PC-9 (cell line): Measurements from ENCODE around the gene DDX49. TPM values are rescaled to one million over a fixed set of nuclear protein-coding genes. Genes with fewer than 3 reads are reported as not detected.

Source experiments
- BruUV-seq: library from RNA; stranded (reverse); fragments of 400-500 nt; replicated peaks from 2 replicates; lab custom pipeline; 2021; lab: Mats Ljungman, UMichigan
- CTCF ChIA-PET: fragments of 300-600 bp; sonication (Branson Sonifier 250); formaldehyde crosslinking; loops from one replicate; lab custom pipeline; 2022; ENCODE audit warnings: antibody characterized with exemption; lab: Charles Lee
- POLR2A ChIA-PET: fragments of 300-600 bp; sonication (Branson Sonifier 250); formaldehyde crosslinking; loops from one replicate; lab custom pipeline; 2022; ENCODE audit warnings: antibody characterized with exemption; ENCODE audit not compliant: unreplicated experiment; lab: Charles Lee
- DNase-seq, 2 experiments: peaks; one replicate each; pipeline versions ENCODE4 v3.0.0 to v3.0.0-alpha.2; 2015 to 2022; ENCODE audit warnings: mixed read lengths in 1 of 2
- H2AFZ ChIP-seq: fragments of 200-600 bp; sonication (generic); 2 replicates; pipeline ENCODE4 v1.8.1; 2017; ENCODE audit warnings: antibody characterized with exemption
- H3F3A ChIP-seq: fragments of 200-600 bp; sonication (generic); 2 replicates; pipeline ENCODE4 v1.8.1; 2017; ENCODE audit warnings: antibody characterized with exemption, mild to moderate bottlenecking, low read depth; ENCODE audit not compliant: insufficient read depth
- H3K27ac ChIP-seq: fragments of 200-600 bp; sonication (generic); 2 replicates; pipeline ENCODE4 v1.6.1; 2016; ENCODE audit warnings: mixed run types
- H3K27me3 ChIP-seq: fragments of 200-600 bp; sonication (generic); 2 replicates; pipeline ENCODE4 v1.6.1; 2016; ENCODE audit warnings: low read depth, mixed run types; ENCODE audit not compliant: insufficient read depth
- H3K36me3 ChIP-seq: fragments of 200-600 bp; sonication (generic); 2 replicates; pipeline ENCODE4 v1.6.1; 2016; ENCODE audit warnings: low read depth, mixed run types
- H3K4me1 ChIP-seq: fragments of 200-600 bp; sonication (generic); replicated peaks from 2 replicates; pipeline ENCODE4 v1.6.1; 2016; ENCODE audit warnings: mixed run types; ENCODE audit not compliant: insufficient read depth
- H3K4me2 ChIP-seq: fragments of 200-600 bp; sonication (generic); 2 replicates; pipeline ENCODE4 v1.6.1; 2017; ENCODE audit warnings: mixed run types
- H3K4me3 ChIP-seq: fragments of 200-600 bp; sonication (generic); 2 replicates; pipeline ENCODE4 v1.6.1; 2016; ENCODE audit warnings: mixed run types
- H3K79me2 ChIP-seq: fragments of 200-600 bp; sonication (generic); 2 replicates; pipeline ENCODE4 v1.6.1; 2017; ENCODE audit warnings: low read depth, mixed run types
- H3K9me2 ChIP-seq: fragments of 200-600 bp; sonication (generic); 2 replicates; pipeline ENCODE4 v1.8.1; 2017; ENCODE audit warnings: mild to moderate bottlenecking; ENCODE audit not compliant: insufficient read depth
- H3K9me3 ChIP-seq: fragments of 200-600 bp; sonication (generic); 2 replicates; pipeline ENCODE4 v1.8.1; 2016; ENCODE audit warnings: low read depth; ENCODE audit not compliant: insufficient read depth
- H4K20me1 ChIP-seq: fragments of 200-600 bp; sonication (generic); 2 replicates; pipeline ENCODE4 v1.8.1; 2017; ENCODE audit not compliant: insufficient read depth
- CTCF ChIP-seq: fragments of 200-600 bp; sonication (generic); conservative IDR thresholded peaks from 2 replicates; pipeline ENCODE4 v1.6.1; 2017; ENCODE audit warnings: mixed run types, antibody characterized with exemption, mild to moderate bottlenecking, moderate library complexity
- EZH2 ChIP-seq: fragments of 200-600 bp; sonication (generic); IDR thresholded peaks from 2 replicates; pipeline ENCODE4 v1.8.0; 2017; ENCODE audit warnings: antibody characterized with exemption, low read depth
- intact Hi-C: fragments of 100-400 bp; cut with micrococcal nuclease; formaldehyde crosslinking; loops from one replicate; pipeline ENCODE4 v1.10.0; 2022; ENCODE audit not compliant: unreplicated experiment
- total RNA-seq: library from RNA; stranded (reverse); gene quantifications from 2 replicates; pipeline ENCODE4 v1.2.3, GENCODE V29; 2021

The DDX49 gene
- total RNA-seq, 1 experiment from 2014 or later, result 41.2 TPM

DNA sequence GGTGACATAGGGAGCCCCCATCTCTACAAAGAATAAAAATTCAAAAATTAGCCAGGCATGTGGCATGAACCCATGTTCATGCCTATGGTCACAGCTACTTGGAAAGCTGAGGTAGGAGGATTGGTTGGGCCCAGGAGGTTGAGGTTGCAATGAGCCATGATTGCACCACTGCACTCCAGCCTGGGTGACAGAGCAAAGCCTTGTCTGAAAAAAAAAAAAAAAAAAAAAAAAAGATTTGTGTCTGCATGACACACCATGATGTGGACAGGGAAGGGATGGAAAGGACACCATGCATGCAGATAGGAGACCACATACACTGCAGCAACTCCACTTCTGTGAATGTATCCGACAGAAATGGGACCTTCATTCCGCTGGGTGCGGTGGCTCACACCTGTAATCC is 55.5 kb downstream of the DDX49 start:
- Histone ChIP-seq H4K20me1 (no peaks in the 10 kb centered on the region), H3K9me3 (no peaks in the 10 kb centered on the region), H3K36me3 (no peaks in the 10 kb centered on the region), H3K9me2 (no peaks in the 10 kb centered on the region), H3K4me3 (no peak overlapping the region), H3K79me2 (no peaks in the 10 kb centered on the region), H3K27me3 (no peaks in the 10 kb centered on the region), H3K4me1 (peaks cover 21% of the 10 kb centered on the region), H3K4me2 (no peak overlapping the region), H2AFZ (no peak overlapping the region), H3F3A (peaks cover 19% of the 10 kb centered on the region), H3K27ac (no peak overlapping the region)
- ChIA-PET CTCF (no interaction called here), POLR2A (no interaction called here)
- no TSS peak for BruUV-seq
- TF ChIP-seq EZH2 (no peak), CTCF (no peak)
- intact Hi-C loops, result no loop called here
- DNase-seq, result no peak

DNA sequence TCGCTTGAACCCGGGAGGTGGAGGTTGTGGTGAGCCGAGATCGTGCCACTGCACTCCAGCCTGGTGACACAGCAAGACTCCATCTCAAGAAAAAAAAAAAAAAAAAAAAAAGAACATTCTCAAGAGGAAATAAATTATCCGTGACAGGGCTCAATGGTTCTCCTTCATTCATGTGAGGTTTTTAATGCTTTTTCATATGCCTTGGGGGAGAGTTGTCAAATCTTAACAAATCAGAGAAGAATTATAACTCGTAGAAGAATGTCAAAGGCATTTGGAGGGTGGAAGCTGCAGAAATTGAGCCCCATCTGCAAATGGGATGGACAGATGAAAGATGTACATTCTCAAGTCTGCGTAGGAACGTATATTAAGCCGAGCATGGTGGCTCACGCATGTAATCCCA is 56.4 kb downstream of the DDX49 start:
- intact Hi-C loops, result no loop called here
- Histone ChIP-seq H3K4me1 (peaks cover 12% of the 10 kb centered on the region), H3K4me3 (no peak overlapping the region), H3K9me3 (no peaks in the 10 kb centered on the region), H4K20me1 (no peaks in the 10 kb centered on the region), H3K4me2 (no peak overlapping the region), H3K27me3 (no peaks in the 10 kb centered on the region), H3K79me2 (no peaks in the 10 kb centered on the region), H3K9me2 (no peaks in the 10 kb centered on the region), H2AFZ (no peak overlapping the region), H3F3A (peaks cover 11% of the 10 kb centered on the region), H3K27ac (no peak overlapping the region), H3K36me3 (no peaks in the 10 kb centered on the region)
- ChIA-PET CTCF (no interaction called here), POLR2A (no interaction called here)
- no peak for DNase-seq
- no peak for TF ChIP-seq CTCF
- no peak for TF ChIP-seq EZH2
- BruUV-seq, result no TSS peak

Other genes starting within 250 kb of the DDX49 start
- 13.3 and 16.6 TPM in 2 replicates for gene CRTC1, start 236.0 kb upstream of the DDX49 start, total RNA-seq
- not detected in 2 replicates for gene COMP, start 128.4 kb upstream of the DDX49 start, total RNA-seq
- 78.8 and 93.0 TPM in 2 replicates for gene UPF1, start 87.8 kb upstream of the DDX49 start, total RNA-seq
- 2.7 and 4.9 TPM in 2 replicates for gene CERS1, start 23.6 kb upstream of the DDX49 start, total RNA-seq
- 190 and 221 TPM in 2 replicates for gene COPE, start 328 bp upstream of the DDX49 start, total RNA-seq
- gene HOMER3, start 21.5 kb downstream of the DDX49 start, total RNA-seq, result 55.7 and 62.5 TPM in 2 replicates
- gene SUGP2, start 113.8 kb downstream of the DDX49 start, total RNA-seq, result 60.0 and 73.1 TPM in 2 replicates
- 23.5 and 28.8 TPM in 2 replicates for gene ARMC6, start 113.9 kb downstream of the DDX49 start, total RNA-seq
- 5.8 and 6.9 TPM in 2 replicates for gene SLC25A42, start 144.3 kb downstream of the DDX49 start, total RNA-seq
- gene TMEM161A, start 218.8 kb downstream of the DDX49 start, total RNA-seq, result 41.1 and 53.6 TPM in 2 replicates